ENCODE measurements around the gene FGF3.

FGF3 gene

GRCh38 chr11:69823641-69824265 lies 4.5 kb upstream of the FGF3 start:
- no peak for DNase-seq

- DNase-seq = no peak
Observed at GRCh38 chr11:69822676-69823494, 3.7 kb upstream of the FGF3 start.

- DNase-seq = no peak
Observed at GRCh38 chr11:69821511-69822040, 2.4 kb upstream of the FGF3 start.

GRCh38 chr11:69820441-69820840 lies 1.2 kb upstream of the FGF3 start:
- no peak for DNase-seq

- DNase-seq = no peak
Observed at GRCh38 chr11:69819541-69820070, 390 bp upstream of the FGF3 start.

GRCh38 chr11:69818231-69818602 lies 999 bp downstream of the FGF3 start:
- no peak for DNase-seq

GRCh38 chr11:69817265-69818230 lies 1.7 kb downstream of the FGF3 start:
- DNase-seq = no peak

- DNase-seq = no peak
Observed at GRCh38 chr11:69816671-69817070, 2.5 kb downstream of the FGF3 start.

- no peak for DNase-seq
Observed at GRCh38 chr11:69815973-69816372, 3.2 kb downstream of the FGF3 start.

- DNase-seq = no peak
Observed at GRCh38 chr11:69814902-69815301, 4.3 kb downstream of the FGF3 start.

- no peak for DNase-seq
Observed at GRCh38 chr11:69814411-69814810, 4.8 kb downstream of the FGF3 start.

GRCh38 chr11:69813839-69814238 lies 5.4 kb downstream of the FGF3 start:
- no peak for DNase-seq

- no peak for DNase-seq
Observed at GRCh38 chr11:69812946-69813345, 6.3 kb downstream of the FGF3 start.

GRCh38 chr11:69812256-69812655 lies 7.0 kb downstream of the FGF3 start:
- DNase-seq = no peak

- no peak for DNase-seq
Observed at GRCh38 chr11:69811431-69811830, 7.8 kb downstream of the FGF3 start.

- DNase-seq = no peak
Observed at GRCh38 chr11:69810289-69811118, 8.7 kb downstream of the FGF3 start.

GRCh38 chr11:69808667-69809086 lies 10.5 kb downstream of the FGF3 start:
- DNase-seq = peak; percentile 58

- peak; percentile 45 for DNase-seq
Observed at GRCh38 chr11:69807106-69807815, 12.0 kb downstream of the FGF3 start.

GRCh38 chr11:69804769-69805508 lies 14.3 kb downstream of the FGF3 start:
- DNase-seq = no peak

GRCh38 chr11:69803604-69804218 lies 15.5 kb downstream of the FGF3 start:
- no peak for DNase-seq

All from fibroblast of skin of right biceps (primary cell).